GM18502 (cell line): ENCODE data around the gene MTHFSD.

Experiments used
- ATAC-seq: cut with Tn5 transposase; IDR thresholded peaks from one replicate; pipeline ENCODE4 v1.9.1; 2021; ENCODE audit warnings: mild to moderate bottlenecking; ENCODE audit not compliant: unreplicated experiment, poor library complexity

Gene MTHFSD

DNA sequence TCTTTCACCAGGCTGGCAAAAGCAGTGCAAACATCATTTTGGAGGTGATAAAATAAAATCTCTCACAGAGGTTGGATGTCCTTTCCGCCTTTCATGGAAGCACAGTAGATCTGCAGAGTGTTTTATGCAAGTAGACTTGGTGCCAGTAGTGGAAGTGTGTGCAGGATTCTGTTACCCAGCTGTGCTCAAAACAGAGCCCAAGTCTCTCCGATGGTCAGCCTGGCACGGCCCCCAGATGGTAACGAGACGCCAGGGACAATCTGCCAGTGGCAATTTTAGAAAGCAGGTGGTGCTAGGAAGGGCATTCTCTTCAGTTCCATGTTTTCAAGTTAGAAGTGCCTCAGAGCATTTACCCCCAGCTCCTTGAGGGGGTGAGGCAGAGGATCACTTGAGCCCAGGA lies 1.5 kb upstream of the MTHFSD start:
- ATAC-seq, result no peak

DNA sequence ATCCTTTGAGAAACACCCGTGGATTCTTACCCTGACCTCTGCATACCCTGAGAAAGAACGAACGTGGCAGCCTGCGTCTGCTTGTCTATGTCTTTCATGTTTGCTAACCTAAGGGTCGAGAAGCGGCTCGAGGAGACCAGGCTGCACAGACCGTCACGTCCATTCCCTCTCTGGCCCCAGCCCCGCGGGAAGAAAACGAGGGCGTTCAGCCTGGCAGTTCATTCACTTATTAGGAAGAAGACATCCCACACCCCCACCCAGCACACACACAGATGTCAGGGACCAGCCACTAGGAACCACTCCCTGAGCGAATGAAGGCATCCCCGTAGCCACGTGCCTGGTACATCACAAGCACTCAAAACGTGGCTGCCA lies 655 bp upstream of the MTHFSD start:
- ATAC-seq, result no peak

DNA sequence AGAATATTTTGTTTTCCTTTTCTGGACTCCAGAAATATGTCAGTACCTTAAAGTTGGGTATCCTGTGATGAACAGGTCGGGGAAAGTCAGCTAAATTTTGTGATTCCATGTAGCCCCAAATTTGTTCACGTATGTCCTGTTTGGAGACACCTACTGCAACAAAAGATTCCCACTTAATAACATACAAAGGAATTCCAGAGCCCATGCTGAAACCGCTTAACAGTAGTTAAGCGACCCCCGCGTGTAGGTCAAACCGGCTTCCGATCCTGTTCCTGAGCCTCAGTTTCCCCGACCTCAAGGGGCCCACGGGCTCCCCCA lies 477 bp downstream of the MTHFSD start:
- ATAC-seq, result peak; percentile 22

DNA sequence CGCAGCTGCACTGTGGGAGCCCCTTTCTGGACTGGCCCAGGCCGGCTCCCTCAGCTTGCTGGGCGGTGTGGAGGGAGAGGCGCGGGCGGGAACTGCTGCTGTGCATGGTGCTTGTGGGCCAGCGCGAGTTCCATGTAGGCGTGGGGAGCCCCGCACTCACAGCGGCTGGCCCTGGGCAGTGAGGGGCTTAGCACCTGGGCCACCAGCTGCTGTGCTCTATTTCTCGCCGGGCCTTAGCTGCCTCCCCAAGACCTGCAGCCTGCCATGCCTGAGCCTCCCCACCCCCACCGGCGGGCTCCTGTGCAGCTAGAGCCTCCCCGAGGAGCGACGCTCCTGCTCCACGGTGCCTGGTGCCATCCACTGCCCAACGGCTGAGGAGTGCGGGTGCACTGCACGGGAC lies 1.7 kb downstream of the MTHFSD start:
- no peak for ATAC-seq

DNA sequence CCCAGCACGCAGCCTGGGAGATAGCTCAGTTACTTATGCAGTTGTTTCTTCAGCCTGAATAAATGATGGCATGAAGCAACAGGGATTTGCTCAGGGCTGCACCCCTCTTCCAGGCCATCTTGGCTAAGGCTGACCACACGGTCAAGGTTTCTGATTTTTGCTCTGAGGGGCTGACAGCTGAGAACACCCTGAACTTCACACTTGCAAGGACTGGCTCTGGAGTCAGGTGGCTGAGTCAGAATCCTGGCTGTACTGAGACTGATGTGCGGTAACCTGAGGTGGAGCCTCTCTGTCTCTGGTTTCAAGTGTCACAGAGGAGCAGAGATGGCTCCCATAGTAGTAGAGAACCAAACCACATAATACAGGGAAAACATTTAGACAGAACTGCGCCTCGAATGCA lies 4.8 kb downstream of the MTHFSD start:
- no peak for ATAC-seq

DNA sequence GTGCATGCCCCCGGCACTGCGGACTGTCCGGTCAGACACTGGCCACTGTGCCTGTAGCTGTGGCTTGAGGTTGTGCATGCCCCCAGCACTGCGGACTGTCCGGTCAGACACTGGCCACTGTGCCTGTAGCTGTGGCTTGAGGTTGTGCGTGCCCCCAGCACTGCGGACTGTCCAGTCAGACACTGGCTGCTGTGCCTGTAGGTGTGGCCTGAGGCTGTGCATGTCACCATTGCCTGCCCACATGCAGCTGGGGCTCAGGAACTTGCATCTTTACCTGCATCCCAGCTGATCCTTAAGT lies 5.2 kb downstream of the MTHFSD start:
- ATAC-seq, result no peak

DNA sequence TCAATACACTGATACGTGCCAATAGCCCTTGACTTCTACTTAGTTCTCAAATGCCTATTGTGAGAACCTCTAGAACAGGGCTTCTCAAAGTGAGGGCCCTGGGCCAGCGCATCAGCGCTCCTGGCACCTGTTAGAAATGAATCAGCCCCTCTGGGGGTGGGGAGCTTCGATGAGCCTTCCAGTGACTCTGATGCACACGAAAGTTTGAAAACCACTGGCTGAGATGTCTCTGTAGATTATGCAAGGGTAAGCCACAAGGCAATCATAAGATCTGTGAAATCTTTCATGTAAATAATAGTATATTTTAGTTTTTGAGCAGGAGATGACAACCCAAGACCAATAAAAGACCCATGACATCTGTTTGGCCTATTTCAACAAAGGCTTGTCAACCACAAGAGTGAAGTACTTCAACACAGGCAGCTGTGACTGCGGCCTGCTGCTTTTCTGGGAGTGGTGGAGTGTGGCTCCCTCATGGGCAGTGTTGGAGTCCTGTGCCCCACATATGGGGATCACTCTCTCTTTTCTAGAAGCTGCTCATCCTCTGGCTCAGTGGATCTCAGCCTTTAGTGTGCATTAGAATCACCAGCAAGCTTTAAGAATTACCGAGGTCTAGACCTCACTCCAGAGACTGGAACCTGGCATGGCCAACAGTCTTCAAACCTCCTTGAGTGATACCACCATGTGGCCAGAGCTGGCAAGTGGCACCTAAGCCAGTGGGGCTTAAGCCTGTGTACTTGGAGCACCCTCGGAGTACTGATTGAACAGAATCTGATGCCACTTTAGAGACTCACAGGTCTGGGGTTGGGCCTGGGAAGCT lies 5.8 kb downstream of the MTHFSD start:
- no peak for ATAC-seq

DNA sequence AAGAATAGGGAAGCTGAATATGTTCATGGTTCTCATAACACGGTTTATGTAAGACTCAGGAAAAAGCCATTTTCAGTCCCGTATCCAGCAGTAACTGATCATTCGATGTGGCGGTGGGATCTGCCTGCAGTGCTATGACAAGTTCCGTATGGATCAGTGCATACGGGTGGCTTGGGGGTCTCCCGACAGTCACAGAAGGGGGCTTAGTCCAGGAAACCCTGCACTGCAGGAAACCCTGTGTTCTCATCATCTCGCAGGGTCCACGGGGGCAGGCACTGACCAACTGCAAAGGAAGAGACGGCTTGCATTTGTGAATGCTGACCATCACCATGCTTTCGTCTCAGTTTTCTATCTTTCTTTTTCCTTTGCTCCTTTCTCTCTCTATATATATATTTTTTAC lies 7.7 kb downstream of the MTHFSD start:
- ATAC-seq, result no peak

DNA sequence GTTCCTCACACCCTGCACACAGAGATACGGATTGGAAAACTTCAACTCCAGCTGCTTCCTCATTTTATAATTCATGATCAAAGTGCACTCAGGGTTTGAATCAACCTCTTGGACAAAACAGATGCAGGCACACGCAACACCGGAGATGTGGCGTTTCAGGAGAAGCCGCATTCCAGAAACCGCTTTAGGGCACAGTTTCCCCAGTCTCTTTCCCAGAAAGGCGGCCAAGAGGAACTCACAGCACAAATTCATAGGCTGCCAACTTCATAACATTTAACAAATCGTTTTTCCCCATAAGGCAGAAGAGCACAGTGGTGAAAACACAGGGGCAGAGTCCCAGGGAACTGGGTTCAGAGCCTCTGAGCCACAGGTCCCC lies 8.4 kb downstream of the MTHFSD start:
- ATAC-seq, result no peak

DNA sequence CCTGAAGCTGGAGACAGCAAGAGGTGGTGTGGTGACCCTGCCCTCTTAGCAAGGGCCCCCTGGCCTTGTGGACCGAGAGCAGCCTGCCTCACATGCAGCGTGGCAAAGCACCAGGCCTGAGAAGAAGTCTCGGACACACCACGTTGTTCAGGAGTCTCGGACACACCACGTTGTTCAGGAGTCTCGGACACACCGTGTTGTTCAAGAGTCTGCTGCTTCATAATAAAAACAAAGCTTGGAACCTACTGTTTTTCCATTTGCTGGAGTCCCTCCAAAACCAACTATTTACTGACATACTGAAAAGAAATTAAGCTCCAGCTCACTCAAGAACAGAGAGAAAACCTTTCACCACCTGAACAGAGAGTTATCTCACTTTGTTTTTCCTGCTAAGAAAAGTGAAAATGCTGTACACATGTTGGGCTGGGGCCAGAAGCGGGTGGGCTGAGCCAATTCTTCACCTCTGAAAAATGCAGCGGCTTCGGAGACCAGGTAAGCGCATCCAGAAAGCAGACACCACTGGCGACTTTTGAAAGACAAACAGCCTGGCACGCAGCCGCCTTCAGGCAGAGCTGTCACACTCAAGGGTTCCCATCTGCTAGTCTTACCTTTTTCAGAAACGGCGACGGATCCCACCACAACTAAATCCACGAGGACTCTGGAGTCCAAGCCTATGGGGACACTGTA lies 8.9 kb downstream of the MTHFSD start:
- no peak for ATAC-seq

DNA sequence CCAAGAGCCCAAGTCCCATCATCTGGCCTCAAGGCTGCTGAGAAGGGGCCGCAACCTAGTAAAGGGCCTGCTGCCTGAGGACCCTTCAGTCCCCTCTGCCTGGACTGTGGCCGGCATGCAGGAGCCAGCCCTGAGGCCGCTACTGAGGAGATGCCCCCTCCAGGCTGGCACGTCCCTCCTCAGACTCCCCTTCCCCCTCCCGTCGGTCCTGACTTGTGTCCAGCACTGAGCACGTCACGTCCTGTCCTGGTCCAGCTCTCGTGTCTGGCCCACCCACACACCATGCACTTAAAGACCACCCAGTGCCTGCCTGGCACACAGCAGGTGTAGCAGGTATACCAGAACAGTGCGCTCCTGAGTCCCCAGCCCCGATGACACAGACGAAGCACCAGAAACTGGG lies 9.6 kb downstream of the MTHFSD start:
- ATAC-seq, result no peak

DNA sequence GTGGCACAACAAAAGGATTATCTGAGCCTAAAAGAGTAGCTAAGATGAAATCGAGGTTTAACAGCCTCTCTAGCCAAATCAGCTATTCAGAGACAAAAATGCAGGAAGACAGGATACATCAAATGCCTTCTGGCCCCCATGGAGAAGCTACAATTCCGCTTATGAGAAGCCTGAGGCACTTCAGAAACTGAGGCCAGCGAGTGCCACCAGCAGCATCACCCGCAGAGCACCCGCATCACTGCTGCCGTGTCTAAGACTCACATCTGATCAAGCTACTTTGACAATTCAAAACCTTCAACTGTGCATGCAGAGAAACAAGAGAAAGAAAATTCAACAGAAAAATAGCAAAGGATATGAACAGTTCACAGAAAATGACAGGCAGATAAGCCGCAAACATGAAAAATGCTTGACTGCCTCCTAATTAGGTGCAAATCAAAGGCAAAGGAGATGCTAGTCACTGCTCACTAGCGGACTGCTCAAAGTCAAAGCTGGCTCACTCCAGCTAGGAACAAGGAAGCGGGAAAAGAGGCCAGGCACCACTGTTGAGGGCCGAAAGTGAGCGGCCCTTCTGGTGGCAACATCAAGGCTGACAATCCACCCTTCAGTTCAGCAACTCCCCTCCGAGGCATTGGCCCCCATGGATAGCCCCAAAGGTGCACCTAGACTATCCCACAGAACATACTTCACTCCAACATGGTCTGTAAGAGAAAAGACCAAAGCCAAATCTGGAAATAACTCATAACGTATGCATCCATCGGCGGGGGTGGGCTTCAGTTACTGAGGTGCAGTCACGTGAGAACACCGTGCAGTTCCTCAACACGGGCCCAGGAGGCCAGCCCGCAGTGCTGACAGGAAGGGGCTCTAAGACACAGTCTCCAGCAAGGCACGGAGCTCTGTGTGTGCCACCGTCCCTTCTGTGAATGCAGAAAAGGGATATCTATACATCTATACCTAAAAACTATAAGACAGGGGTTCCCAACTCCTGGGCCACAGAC lies 12.0 kb downstream of the MTHFSD start:
- ATAC-seq, result no peak

DNA sequence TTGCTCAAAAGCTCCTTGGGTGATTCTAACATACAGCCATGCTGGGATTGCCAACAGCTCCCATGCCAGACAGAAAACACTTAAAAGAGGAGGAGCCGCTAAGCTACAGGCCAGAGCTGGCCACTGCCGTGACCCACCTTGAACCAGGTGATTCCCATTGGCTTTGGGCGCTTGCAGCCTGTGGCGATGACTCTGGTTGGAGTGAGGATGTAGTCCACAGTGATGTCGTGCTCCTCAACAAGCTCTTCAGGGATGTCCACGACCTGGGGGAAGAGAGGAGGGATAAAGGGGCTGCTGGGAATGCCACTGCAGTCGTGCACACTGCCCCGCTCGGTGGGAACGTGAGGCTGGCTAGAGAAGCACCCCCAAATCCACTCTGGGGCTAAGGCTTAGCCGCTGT lies 13.5 kb downstream of the MTHFSD start:
- ATAC-seq, result no peak

DNA sequence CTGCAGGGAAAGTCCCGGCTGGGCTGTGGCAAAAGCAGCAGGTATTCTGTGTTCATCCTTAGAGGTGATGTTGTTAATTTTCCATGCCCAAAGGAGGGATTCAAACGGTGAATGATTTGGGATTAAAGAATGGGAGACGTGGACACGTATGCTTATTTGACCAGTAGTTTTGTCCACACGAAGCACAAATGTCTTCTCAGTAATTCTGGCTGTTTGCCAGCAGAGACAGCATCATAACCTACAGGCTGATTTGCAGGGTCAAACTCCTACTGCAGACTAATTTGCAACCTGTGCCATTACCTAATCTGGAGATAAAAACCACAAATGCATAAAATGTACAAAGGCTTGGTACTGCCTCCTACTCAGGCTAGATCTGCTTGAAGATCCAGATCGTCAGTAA lies 14.1 kb downstream of the MTHFSD start:
- no peak for ATAC-seq

DNA sequence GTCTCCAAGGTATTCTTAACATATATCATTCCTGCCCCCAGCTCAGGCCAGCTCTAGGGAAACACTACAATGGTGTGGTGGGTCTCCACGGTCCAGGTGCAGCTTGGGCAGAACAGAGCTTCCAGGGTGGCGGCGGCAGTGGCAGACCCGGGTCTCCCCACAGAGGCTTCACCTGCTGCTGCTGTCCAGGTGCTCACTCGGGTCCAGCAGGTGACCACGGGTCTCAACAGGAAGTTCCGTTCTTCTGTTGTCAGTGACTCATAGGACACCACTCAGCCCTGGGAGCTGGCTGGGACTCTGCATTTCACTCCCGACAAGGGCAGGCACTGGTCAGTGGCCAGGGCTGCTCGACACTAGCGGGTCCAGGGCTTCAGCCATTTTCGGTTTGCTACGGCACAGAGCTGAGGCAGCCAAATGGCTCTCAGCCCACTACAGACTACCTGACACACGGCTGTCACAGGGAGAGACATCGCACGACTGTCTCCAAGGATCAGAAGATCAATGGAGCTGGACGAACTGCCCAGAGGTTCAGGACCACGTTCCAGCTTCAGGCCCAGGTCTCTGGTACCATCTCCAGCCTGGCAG lies 16.7 kb downstream of the MTHFSD start:
- no peak for ATAC-seq

DNA sequence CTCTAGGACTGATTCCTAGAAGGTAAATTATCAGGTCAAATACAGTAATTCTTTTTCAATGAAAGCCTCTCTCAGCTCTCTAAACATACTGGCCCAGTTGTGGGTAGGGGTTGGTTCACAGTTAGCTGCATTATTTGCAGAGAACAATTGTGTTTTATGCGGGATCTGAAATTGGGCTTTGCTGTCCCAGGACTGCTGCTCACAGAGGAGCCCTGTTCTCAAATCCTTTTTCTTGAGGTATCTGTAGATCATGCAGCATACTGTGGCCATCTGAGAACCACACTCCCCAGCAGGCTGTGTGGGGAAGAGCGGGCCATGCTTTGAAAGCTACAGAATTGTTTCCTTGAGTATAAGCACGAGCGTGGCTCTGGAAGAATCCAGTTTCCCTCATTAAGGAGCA lies 17.5 kb downstream of the MTHFSD start:
- no peak for ATAC-seq

DNA sequence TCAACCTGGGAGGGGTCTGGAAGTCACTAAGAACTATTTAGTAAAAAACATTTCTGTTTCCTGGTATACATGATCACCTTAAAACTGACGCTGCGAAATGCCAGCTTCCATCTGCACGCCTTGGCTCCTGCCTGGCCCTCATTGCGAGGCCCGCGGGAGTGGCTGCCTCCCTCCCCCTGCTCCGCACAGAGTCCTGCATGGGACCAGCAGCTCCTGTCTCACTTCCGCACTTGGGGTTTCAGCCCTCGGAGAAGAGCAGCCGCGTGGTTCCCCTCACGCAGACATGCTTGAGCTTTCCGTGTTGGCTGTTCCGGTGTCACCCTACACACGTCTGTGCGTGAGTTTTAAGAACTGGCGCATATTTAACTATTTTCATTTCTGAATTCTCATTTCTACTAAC lies 18.4 kb downstream of the MTHFSD start:
- no peak for ATAC-seq

DNA sequence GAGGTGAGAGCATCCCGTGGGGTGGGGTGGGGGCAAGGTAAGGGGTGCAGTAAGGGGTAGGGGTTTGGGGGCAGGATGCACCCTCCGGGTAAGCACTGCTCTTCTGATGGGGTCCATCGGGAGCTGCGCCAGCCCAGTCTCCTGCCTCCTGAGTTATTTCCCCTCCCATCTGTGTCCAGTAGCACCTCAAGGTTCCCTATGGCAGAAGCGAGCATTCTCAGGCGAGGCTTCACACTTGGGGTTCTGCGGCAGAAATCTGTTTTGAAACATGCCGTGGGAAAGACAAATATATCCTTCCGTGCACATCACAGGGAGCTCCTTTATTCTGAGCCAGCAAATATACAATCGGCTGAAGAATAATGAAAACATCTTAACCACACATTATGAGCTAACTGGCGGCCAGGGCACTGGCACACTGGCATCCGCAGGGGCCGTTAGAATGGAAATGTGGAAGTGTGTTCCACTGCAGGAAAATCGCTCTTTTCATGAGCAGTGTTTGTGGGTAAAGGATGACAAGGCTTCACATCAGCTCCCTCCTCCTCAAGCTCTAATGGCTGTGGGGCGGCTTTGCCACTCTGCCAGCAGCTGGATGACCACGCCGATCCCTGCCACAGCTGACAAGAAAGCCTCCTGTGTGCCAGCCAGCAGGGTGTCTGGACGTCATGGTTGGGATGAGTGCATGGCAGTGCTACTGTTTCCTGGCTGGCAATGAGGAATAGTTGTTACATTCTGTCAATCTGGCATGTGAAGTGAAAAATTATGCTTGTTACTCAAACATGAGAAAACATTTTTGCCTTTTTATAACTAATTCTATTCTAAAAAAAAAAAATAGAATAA lies 20.0 kb downstream of the MTHFSD start:
- ATAC-seq, result no peak

DNA sequence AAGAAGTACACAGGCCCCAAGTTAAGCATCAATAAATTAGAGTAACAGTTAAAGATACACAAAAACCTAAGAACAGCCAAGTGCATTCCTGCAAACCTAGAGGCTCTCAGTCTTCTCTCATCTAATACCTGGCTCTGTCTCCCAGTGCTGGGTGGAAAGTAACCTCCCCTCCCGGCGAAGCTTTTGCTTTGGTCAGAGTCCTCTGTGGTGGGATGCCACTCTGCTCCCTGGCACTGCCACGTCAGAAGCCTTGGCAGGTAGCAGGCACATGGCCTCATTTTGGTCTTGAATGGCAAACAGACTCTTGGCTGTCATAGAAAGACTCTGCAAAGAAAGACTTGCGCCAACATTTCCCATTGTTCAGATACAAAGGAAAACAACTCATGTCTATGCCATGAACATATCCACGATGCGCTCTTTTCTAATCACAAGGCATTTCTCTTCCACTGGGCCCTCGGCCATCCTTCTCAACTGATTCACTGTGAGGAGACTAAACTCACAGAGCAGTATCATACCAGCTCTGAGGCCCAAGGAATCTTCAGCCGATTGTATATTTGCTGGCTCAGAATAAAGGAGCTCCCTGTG lies 21.2 kb downstream of the MTHFSD start:
- no peak for ATAC-seq

DNA sequence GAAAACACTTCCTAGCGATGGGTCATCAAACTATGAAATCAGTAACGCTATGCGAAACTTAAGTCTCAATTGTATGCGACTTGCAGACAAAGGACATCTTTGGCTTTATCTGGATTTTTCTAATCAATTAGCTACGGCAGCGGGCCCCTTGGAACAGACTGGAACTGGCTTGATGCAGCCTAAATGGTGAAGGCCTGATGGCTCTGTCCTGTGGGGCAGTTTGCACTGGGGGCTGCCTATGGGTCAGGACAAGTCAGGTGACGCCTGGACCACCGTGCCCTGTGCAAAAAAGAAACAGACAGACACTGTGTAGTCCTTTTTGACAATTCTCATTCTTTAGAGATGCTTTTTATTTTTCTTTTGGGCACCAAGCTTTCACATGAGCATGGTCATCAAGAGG lies 22.0 kb downstream of the MTHFSD start:
- no peak for ATAC-seq
